H9 (cell line): ENCODE results near the gene LGALS9. TPM values are rescaled to one million over a fixed set of nuclear protein-coding genes. Genes with fewer than 3 reads are reported as not detected.
"Not testable (repeated sequence)": the region's sequence is repeated elsewhere in the genome, so short reads cannot be mapped to it uniquely, and the experiment has no call there.

ENCODE experiments used
- DNase-seq: peaks from one replicate; pipeline ENCODE4 v3.0.0-alpha.2; 2017
- H2AFZ ChIP-seq: one replicate; pipeline ENCODE4 v1.6.1; 2013; ENCODE audit warnings: mild to moderate bottlenecking, low read length, control low read depth, moderate library complexity
- H2AK5ac ChIP-seq: 2 replicates; pipeline ENCODE4 v1.6.1; 2013; ENCODE audit warnings: low read length, control low read depth, mixed read lengths; ENCODE audit not compliant: insufficient read length
- H2BK120ac ChIP-seq: one replicate; pipeline ENCODE4 v1.6.1; 2013; ENCODE audit warnings: low read depth, mild to moderate bottlenecking, low read length, control low read depth, inconsistent platforms; ENCODE audit not compliant: poor library complexity, severe bottlenecking
- H2BK12ac ChIP-seq: 2 replicates; pipeline ENCODE4 v1.6.1; 2013; ENCODE audit warnings: low read length, control low read depth, mixed read lengths, low read depth; ENCODE audit not compliant: insufficient read length
- H2BK15ac ChIP-seq: 2 replicates; pipeline ENCODE4 v1.6.1; 2013; ENCODE audit warnings: low read depth, low read length, control low read depth
- H2BK20ac ChIP-seq: one replicate; pipeline ENCODE4 v1.6.1; 2013; ENCODE audit warnings: low read depth, mild to moderate bottlenecking, low read length, control low read depth, inconsistent platforms; ENCODE audit not compliant: poor library complexity, severe bottlenecking
- H2BK5ac ChIP-seq: 2 replicates; pipeline ENCODE4 v1.6.1; 2013; ENCODE audit warnings: low read length, control low read depth, mixed read lengths; ENCODE audit not compliant: insufficient read length
- H3K14ac ChIP-seq: 2 replicates; pipeline ENCODE4 v1.6.1; 2013; ENCODE audit warnings: low read length, control low read depth; ENCODE audit not compliant: insufficient read depth
- H3K18ac ChIP-seq: 2 replicates; pipeline ENCODE4 v1.6.1; 2013; ENCODE audit warnings: low read depth, mild to moderate bottlenecking, mixed read lengths, low read length, control low read depth; ENCODE audit not compliant: insufficient read length
- H3K23ac ChIP-seq: 2 replicates; pipeline ENCODE4 v1.6.1; 2013; ENCODE audit warnings: low read length, control low read depth, mixed read lengths, low read depth; ENCODE audit not compliant: insufficient read length
- H3K23me2 ChIP-seq: 2 replicates; pipeline ENCODE4 v1.6.1; 2013; ENCODE audit warnings: low read depth, mild to moderate bottlenecking, mixed read lengths, low read length, control low read depth; ENCODE audit not compliant: insufficient read length, poor library complexity, severe bottlenecking
- H3K27ac ChIP-seq: 2 replicates; pipeline ENCODE4 v1.5.1; 2013; ENCODE audit warnings: low read length, control low read depth, mixed read lengths, low read depth; ENCODE audit not compliant: insufficient read length
- H3K27me3 ChIP-seq: 2 replicates; pipeline ENCODE4 v1.6.1; 2013; ENCODE audit warnings: low read length, control low read depth, inconsistent platforms; ENCODE audit not compliant: insufficient read depth
- H3K4ac ChIP-seq: 2 replicates; pipeline ENCODE4 v1.6.1; 2013; ENCODE audit warnings: low read depth, mild to moderate bottlenecking, control low read depth, inconsistent platforms, low read length, moderate library complexity
- H3K4me1 ChIP-seq: 2 replicates; pipeline ENCODE4 v1.6.1; 2013; ENCODE audit warnings: low read length, control low read depth, inconsistent platforms; ENCODE audit not compliant: insufficient read depth
- H3K4me2 ChIP-seq: 2 replicates; pipeline ENCODE4 v1.6.1; 2013; ENCODE audit warnings: low read length, control low read depth, mixed read lengths; ENCODE audit not compliant: insufficient read length, insufficient read depth
- H3K56ac ChIP-seq: 2 replicates; pipeline ENCODE4 v1.6.1; 2013; ENCODE audit warnings: low read depth, mild to moderate bottlenecking, mixed read lengths, low read length, control low read depth; ENCODE audit not compliant: insufficient read length
- H3K79me1 ChIP-seq: 2 replicates; pipeline ENCODE4 v1.6.1; 2013; ENCODE audit warnings: low read depth, mild to moderate bottlenecking, moderate library complexity, low read length, control low read depth, inconsistent platforms; ENCODE audit not compliant: insufficient read depth, poor library complexity, severe bottlenecking
- H3K79me2 ChIP-seq: 2 replicates; pipeline ENCODE4 v1.6.1; 2013; ENCODE audit warnings: low read length, control low read depth, inconsistent platforms; ENCODE audit not compliant: insufficient read depth
- H3K9ac ChIP-seq: 2 replicates; pipeline ENCODE4 v1.6.1; 2013; ENCODE audit warnings: low read length, control low read depth, mixed read lengths; ENCODE audit not compliant: insufficient read length; ENCODE audit errors: extremely low read depth
- H3K9me3 ChIP-seq: one replicate; pipeline ENCODE4 v1.6.1; 2013; ENCODE audit warnings: low read depth, low read length, inconsistent platforms; ENCODE audit not compliant: control insufficient read depth
- H3T11ph ChIP-seq: one replicate; pipeline ENCODE4 v1.6.1; 2013; ENCODE audit warnings: mild to moderate bottlenecking, low read length, control low read depth, inconsistent platforms
- H4K20me1 ChIP-seq: one replicate; pipeline ENCODE4 v1.6.1; 2013; ENCODE audit not compliant: control insufficient read depth, insufficient read length, insufficient read depth
- H4K5ac ChIP-seq: 2 replicates; pipeline ENCODE4 v1.6.1; 2013; ENCODE audit warnings: low read depth, mild to moderate bottlenecking, mixed read lengths, low read length, control low read depth; ENCODE audit not compliant: insufficient read length
- H4K8ac ChIP-seq: replicated peaks from 2 replicates; pipeline ENCODE4 v1.6.1; 2013; ENCODE audit warnings: low read length, control low read depth, mixed read lengths, low read depth; ENCODE audit not compliant: insufficient read length
- H4K91ac ChIP-seq: 2 replicates; pipeline ENCODE4 v1.6.1; 2013; ENCODE audit warnings: low read depth, mild to moderate bottlenecking, moderate library complexity, mixed read lengths, low read length, control low read depth; ENCODE audit not compliant: insufficient read length
- H3K27ac Mint-ChIP-seq, 3 experiments: 2 replicates in 2 of 3; 3 replicates in 1 of 3; pipeline ENCODE4 v1.8.0; 2020 to 2021; ENCODE audit warnings: mixed read lengths in 3 of 3, mild to moderate bottlenecking in 1 of 3, moderate library complexity in 1 of 3
- H3K27me3 Mint-ChIP-seq: 2 replicates; pipeline ENCODE4 v1.8.0; 2021; ENCODE audit warnings: low read depth, mild to moderate bottlenecking, moderate library complexity, mixed read lengths
- H3K36me3 Mint-ChIP-seq, 3 experiments: 2 replicates in 2 of 3; 3 replicates in 1 of 3; pipeline ENCODE4 v1.8.0; 2020 to 2021; ENCODE audit warnings: low read depth in 3 of 3, mixed read lengths in 3 of 3; ENCODE audit not compliant: insufficient read depth in 1 of 3
- H3K4me1 Mint-ChIP-seq, 2 experiments: 2 replicates each; pipeline ENCODE4 v1.8.0; 2020; ENCODE audit warnings: mixed read lengths in 2 of 2
- H3K4me3 Mint-ChIP-seq, 2 experiments: 2 replicates in 1 of 2; 3 replicates in 1 of 2; pipeline ENCODE4 v1.8.0; 2020 to 2021; ENCODE audit warnings: mild to moderate bottlenecking in 2 of 2, mixed read lengths in 2 of 2, moderate library complexity in 1 of 2
- H3K9me3 Mint-ChIP-seq, 2 experiments: 2 replicates in 1 of 2; 3 replicates in 1 of 2; pipeline ENCODE4 v1.8.0; 2020; ENCODE audit warnings: mild to moderate bottlenecking in 2 of 2, mixed read lengths in 2 of 2, moderate library complexity in 1 of 2
- CTCF ChIP-seq: fragments of 200-600 bp; sonication (generic); conservative IDR thresholded peaks from 3 replicates; pipeline ENCODE4 v1.8.0; 2021; ENCODE audit warnings: antibody characterized with exemption, mild to moderate bottlenecking
- WGBS: extraction: QIAGEN DNeasy Blood & Tissue Kit; methylation state at CpG from one replicate; pipeline ENCODE4 v1.1.7; 2013; ENCODE audit warnings: missing lambda C conversion rate, low lambda C conversion rate, mixed read lengths; ENCODE audit not compliant: insufficient read length; ENCODE audit errors: extremely low coverage; 5-methylcytosine and 5-hydroxymethylcytosine counted together
- total RNA-seq: library from RNA; stranded (reverse); gene quantifications from 2 replicates; pipeline ENCODE4 v1.2.1, GENCODE V29; 2021

LGALS9 gene
- total RNA-seq, 1 experiment from 2014 or later = 2.5 TPM

GRCh38 chr17:27628376-27628775, 2.6 kb upstream of the LGALS9 start:
- H3K27ac ChIP-seq = no peak overlapping the region
- no peaks in the 10 kb centered on the region for H3K9me3 Mint-ChIP-seq
- no peak overlapping the region for H4K5ac ChIP-seq
- no peaks in the 10 kb centered on the region for H3K27me3 Mint-ChIP-seq
- H3K27ac Mint-ChIP-seq = no peak overlapping the region; a peak in 1 of 7 replicates
- peaks cover 4 to 20% (median 6%) of the 10 kb centered on the region in 3 experiments for H3K36me3 Mint-ChIP-seq
- no peak overlapping the region for H3K4me3 Mint-ChIP-seq
- no peak overlapping the region for H3T11ph ChIP-seq
- H3K23me2 ChIP-seq = no peaks in the 10 kb centered on the region
- H3K9me3 ChIP-seq = no peaks in the 10 kb centered on the region
- H2BK12ac ChIP-seq = no peak overlapping the region
- H2BK15ac ChIP-seq = no peak overlapping the region
- DNase-seq = no peak
- H2BK120ac ChIP-seq = no peak overlapping the region
- H3K79me1 ChIP-seq = no peaks in the 10 kb centered on the region
- H2AFZ ChIP-seq = no peak overlapping the region
- H3K4ac ChIP-seq = no peak overlapping the region
- no peak overlapping the region for H3K14ac ChIP-seq
- no peak overlapping the region for H3K9ac ChIP-seq
- no peaks in the 10 kb centered on the region for H3K79me2 ChIP-seq
- peaks cover 3 to 7% of the 10 kb centered on the region in 2 experiments; a peak in 3 of 4 replicates for H3K4me1 Mint-ChIP-seq
- no peak overlapping the region for H2BK20ac ChIP-seq
- H2BK5ac ChIP-seq = no peak overlapping the region
- H4K8ac ChIP-seq = no peak overlapping the region
- no peaks in the 10 kb centered on the region for H3K4me1 ChIP-seq
- no peak overlapping the region for H3K4me2 ChIP-seq
- no peak overlapping the region for H3K56ac ChIP-seq
- H3K18ac ChIP-seq = no peak overlapping the region
- H4K20me1 ChIP-seq = no peaks in the 10 kb centered on the region
- TF ChIP-seq CTCF = no peak
- H4K91ac ChIP-seq = no peak overlapping the region
- H2AK5ac ChIP-seq = no peak overlapping the region
- WGBS = no CpG with 5 or more reads among the region's 5 CpGs
- H3K27me3 ChIP-seq = no peaks in the 10 kb centered on the region
- H3K23ac ChIP-seq = no peak overlapping the region

DNA sequence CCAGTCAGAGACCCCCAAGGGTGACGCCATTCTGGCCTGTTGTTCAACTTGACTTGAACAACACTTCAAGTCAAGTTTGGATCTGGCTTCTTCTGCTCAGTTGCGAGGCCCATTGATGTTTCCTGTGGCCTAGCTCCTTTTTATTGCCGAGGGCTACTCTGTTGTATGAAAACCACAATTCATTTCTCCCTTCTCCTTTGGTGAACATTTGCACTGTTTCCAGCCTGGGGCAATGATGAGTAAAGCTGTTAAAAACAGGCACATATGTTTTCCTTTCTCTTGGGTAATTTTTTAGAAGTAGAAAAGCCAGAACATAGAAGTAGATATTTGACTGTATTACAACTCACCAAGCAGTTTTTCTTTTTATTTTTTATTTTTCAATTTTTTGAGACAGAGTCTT, 1.7 kb upstream of the LGALS9 start:
- H3K9ac ChIP-seq, H2BK20ac ChIP-seq, H3K4ac ChIP-seq, H3K4me1 Mint-ChIP-seq, DNase-seq, H4K5ac ChIP-seq, H4K91ac ChIP-seq, H3K56ac ChIP-seq, H2BK12ac ChIP-seq, H2AFZ ChIP-seq, H3K14ac ChIP-seq, H2BK5ac ChIP-seq, H3K4me1 ChIP-seq, H2AK5ac ChIP-seq, H4K20me1 ChIP-seq, H3K23me2 ChIP-seq, H3K9me3 ChIP-seq, H3K4me3 Mint-ChIP-seq, H2BK120ac ChIP-seq, H3K23ac ChIP-seq, H3K27ac ChIP-seq, H3K27me3 Mint-ChIP-seq, H3K27me3 ChIP-seq, H3K4me2 ChIP-seq, H3T11ph ChIP-seq, H4K8ac ChIP-seq, H3K9me3 Mint-ChIP-seq, H3K79me2 ChIP-seq, H2BK15ac ChIP-seq, H3K79me1 ChIP-seq, H3K18ac ChIP-seq: not testable (repeated sequence)
- Mint-ChIP-seq H3K27ac (peak overlapping the region in 2 of 3 experiments; percentile 42 to 79; a peak in 3 of 7 replicates), H3K36me3 (peaks cover 2 to 12% (median 3%) of the 10 kb centered on the region in 3 experiments; a peak in 4 of 7 replicates)
- no CpG with 5 or more reads among the region's 3 CpGs for WGBS
